Stromal cell of bone marrow (primary cell): Measurements from ENCODE around the gene LAMP1.
"Not testable (repeated sequence)": the region's sequence is repeated elsewhere in the genome, so short reads cannot be mapped to it uniquely, and the experiment has no call there.

Experiments used
- DNase-seq: peaks from one replicate; pipeline ENCODE4 v3.0.0-alpha.2; 2012; ENCODE audit warnings: low read depth

Gene LAMP1

GRCh38 chr13:113298043-113298945, 1.3 kb downstream of the LAMP1 start:
- DNase-seq = no peak

- DNase-seq = no peak
Measured at GRCh38 chr13:113299951-113300350, 2.9 kb downstream of the LAMP1 start.

- DNase-seq = no peak
Measured at GRCh38 chr13:113302986-113303385, 5.9 kb downstream of the LAMP1 start.

- DNase-seq = no peak
Measured at GRCh38 chr13:113304121-113304520, 7.1 kb downstream of the LAMP1 start.

- DNase-seq = no peak
Measured at GRCh38 chr13:113305208-113305607, 8.2 kb downstream of the LAMP1 start.

- no peak for DNase-seq
Measured at GRCh38 chr13:113307491-113307890, 10.5 kb downstream of the LAMP1 start.

GRCh38 chr13:113309473-113309872, 12.4 kb downstream of the LAMP1 start:
- DNase-seq = no peak

GRCh38 chr13:113314112-113314511, 17.1 kb downstream of the LAMP1 start:
- DNase-seq = not testable (repeated sequence)

- DNase-seq = not testable (repeated sequence)
Measured at GRCh38 chr13:113314895-113315470, 17.9 kb downstream of the LAMP1 start.

- no peak for DNase-seq
Measured at GRCh38 chr13:113315992-113316391, 19.0 kb downstream of the LAMP1 start.

GRCh38 chr13:113317031-113317430, 20.0 kb downstream of the LAMP1 start:
- no peak for DNase-seq

- DNase-seq = no peak
Measured at GRCh38 chr13:113318956-113319355, 21.9 kb downstream of the LAMP1 start.

- DNase-seq = no peak
Measured at GRCh38 chr13:113319371-113319770, 22.3 kb downstream of the LAMP1 start.

- no peak for DNase-seq
Measured at GRCh38 chr13:113320226-113320875, 23.3 kb downstream of the LAMP1 start.

- no peak for DNase-seq
Measured at GRCh38 chr13:113321546-113321945, 24.5 kb downstream of the LAMP1 start.

- DNase-seq = no peak
Measured at GRCh38 chr13:113322043-113322461, 25.0 kb downstream of the LAMP1 start.

- DNase-seq = no peak
Measured at GRCh38 chr13:113322890-113323651, 26.0 kb downstream of the LAMP1 start.

GRCh38 chr13:113323869-113324268, 26.8 kb downstream of the LAMP1 start:
- DNase-seq = no peak

GRCh38 chr13:113324398-113324797, 27.4 kb downstream of the LAMP1 start:
- DNase-seq = no peak

GRCh38 chr13:113325779-113326178, 28.7 kb downstream of the LAMP1 start:
- DNase-seq = no peak

- no peak for DNase-seq
Measured at GRCh38 chr13:113327391-113327765, 30.3 kb downstream of the LAMP1 start.

- no peak for DNase-seq
Measured at GRCh38 chr13:113327766-113328471, 30.9 kb downstream of the LAMP1 start.
